Measurements from ENCODE around the gene C12orf57. TPM values are rescaled to one million over a fixed set of nuclear protein-coding genes. Genes with fewer than 3 reads are reported as not detected.

Gene C12orf57
- total and polyA plus RNA-seq, 2 experiments from 2014 or later, result 208 to 260 TPM

DNA sequence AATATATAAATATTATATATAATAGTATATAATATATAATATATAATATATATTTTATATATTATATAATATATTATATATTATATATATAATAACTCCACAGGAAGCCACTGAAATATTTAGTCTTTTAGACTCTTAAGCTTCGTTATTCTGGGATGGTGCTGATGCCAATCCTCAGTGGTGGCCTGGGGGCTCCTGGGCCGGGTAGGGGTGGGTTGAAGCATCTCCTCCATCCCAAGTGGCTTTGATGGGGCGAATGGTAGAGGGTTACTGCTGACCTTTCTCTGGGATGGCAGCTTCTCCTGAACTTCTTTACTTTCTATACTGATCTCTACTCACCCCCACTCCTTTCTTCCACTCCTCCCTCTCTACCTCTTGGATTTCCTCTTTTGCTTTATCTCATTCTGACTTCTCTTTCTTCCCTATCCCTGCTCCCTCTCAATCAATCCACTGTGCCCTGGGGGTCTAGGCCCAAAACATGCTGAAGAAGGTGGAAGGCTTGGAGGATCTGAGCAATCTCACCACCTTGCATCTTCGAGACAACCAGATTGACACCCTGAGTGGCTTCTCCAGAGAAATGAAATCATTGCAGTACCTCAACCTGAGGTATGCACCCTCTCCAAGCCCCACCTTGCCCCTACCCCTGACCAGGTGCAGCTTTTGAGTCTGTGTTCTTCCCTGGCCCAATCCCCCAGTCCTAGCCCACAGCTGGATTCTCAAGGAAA lies 34.2 kb upstream of the C12orf57 start:
- H3K27ac ChIP-seq, result no peak overlapping the region
- TF ChIP-seq, protein P1, sequence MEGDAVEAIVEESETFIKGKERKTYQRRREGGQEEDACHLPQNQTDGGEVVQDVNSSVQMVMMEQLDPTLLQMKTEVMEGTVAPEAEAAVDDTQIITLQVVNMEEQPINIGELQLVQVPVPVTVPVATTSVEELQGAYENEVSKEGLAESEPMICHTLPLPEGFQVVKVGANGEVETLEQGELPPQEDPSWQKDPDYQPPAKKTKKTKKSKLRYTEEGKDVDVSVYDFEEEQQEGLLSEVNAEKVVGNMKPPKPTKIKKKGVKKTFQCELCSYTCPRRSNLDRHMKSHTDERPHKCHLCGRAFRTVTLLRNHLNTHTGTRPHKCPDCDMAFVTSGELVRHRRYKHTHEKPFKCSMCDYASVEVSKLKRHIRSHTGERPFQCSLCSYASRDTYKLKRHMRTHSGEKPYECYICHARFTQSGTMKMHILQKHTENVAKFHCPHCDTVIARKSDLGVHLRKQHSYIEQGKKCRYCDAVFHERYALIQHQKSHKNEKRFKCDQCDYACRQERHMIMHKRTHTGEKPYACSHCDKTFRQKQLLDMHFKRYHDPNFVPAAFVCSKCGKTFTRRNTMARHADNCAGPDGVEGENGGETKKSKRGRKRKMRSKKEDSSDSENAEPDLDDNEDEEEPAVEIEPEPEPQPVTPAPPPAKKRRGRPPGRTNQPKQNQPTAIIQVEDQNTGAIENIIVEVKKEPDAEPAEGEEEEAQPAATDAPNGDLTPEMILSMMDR (IDR thresholded peaks at IDR 0.05; ENCODE audit: low read depth, low read length), result no peak
- no peak for DNase-seq (ENCODE audit: low read depth in 1 of 2, low spot score in 1 of 2)
- no peak overlapping the region for H3K4me3 ChIP-seq
- H3K4me1 ChIP-seq (ENCODE audit: low read depth), result peaks cover 4% of the 10 kb centered on the region
- no peaks in the 10 kb centered on the region for H3K36me3 ChIP-seq
- H3K9me3 ChIP-seq (ENCODE audit: low read depth), result no peaks in the 10 kb centered on the region
- H3K27me3 ChIP-seq, result no peaks in the 10 kb centered on the region

DNA sequence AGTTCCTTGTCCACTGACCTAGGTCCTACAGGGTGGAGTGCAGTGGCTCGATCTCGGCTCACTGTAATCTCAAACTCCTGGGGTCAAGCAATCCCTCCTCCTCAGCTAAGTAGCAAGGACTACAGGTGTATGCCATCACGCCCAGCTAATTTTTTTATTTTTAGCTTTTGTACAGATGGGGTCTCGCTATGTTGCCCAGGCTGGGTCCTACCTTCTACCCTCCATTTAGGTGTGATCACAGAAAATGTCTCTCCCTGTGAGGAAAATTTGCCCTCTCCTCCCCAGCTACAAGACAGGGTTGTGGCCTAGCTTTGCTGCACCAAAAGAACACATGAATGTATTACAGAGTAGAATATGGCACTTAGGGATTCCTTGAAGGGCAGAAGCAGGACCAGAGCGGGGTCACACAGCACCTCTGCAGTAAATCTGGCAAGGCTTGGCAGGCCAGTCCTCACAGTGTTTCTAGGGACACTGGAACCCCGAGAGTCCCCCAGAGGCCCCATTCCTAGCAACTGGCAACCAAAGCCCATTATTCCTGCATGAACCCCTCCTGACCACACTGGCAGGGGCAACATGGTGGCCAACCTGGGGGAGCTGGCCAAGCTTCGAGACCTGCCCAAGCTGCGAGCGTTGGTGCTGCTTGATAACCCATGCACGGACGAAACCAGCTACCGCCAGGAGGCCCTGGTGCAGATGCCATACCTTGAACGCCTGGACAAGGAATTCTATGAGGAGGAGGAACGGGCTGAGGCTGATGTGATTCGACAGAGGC lies 31.5 kb upstream of the C12orf57 start:
- Histone ChIP-seq H3K9me3 (ENCODE audit: low read depth) (no peaks in the 10 kb centered on the region), H3K36me3 (no peaks in the 10 kb centered on the region), H3K27me3 (no peaks in the 10 kb centered on the region), H3K4me3 (no peak overlapping the region), H3K4me1 (ENCODE audit: low read depth) (no peaks in the 10 kb centered on the region), H3K27ac (no peak overlapping the region)
- no peak for DNase-seq (ENCODE audit: low read depth in 1 of 2, low spot score in 1 of 2)
- TF ChIP-seq, protein P1 (IDR thresholded peaks at IDR 0.05; ENCODE audit: low read depth, low read length), result no peak

DNA sequence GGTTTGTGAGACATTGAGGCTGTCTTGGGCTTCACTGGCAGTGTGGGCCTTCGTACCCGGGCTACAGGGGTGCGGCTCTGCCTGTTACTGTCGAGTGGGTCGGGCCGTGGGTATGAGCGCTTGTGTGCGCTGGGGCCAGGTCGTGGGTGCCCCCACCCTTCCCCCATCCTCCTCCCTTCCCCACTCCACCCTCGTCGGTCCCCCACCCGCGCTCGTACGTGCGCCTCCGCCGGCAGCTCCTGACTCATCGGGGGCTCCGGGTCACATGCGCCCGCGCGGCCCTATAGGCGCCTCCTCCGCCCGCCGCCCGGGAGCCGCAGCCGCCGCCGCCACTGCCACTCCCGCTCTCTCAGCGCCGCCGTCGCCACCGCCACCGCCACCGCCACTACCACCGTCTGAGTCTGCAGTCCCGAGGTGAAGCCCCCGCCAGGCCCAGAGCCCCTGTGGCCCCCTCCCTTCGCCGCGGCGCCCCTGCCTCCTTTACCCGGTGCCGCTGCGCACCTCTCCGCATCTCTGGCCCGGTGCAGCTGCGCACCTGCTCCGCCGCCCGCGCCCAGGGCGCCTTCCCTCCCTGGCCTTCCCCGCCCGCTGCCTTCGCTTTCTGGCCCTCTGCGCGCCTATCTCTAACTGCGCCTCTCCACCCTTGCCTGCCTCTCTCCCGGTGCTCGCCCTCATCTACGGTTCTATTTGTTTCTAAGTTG lies 29.4 kb upstream of the C12orf57 start, which contains the start of gene ENO2:
Gene ENO2, plus strand, starts transcription at position 335 of the 701 bp plus-strand sequence. CDS start 1,253 bp downstream, outside the sequence.
- TF ChIP-seq, protein P1 (IDR thresholded peaks at IDR 0.05; ENCODE audit: low read depth, low read length), result no peak
- H3K4me1 ChIP-seq (ENCODE audit: low read depth), result no peaks in the 10 kb centered on the region
- H3K36me3 ChIP-seq, result peaks cover 2% of the 10 kb centered on the region
- peak; percentile 66 to 80 for DNase-seq (ENCODE audit: low read depth in 1 of 2, low spot score in 1 of 2)
- no peak within 1 kb of the TSS for H3K27ac ChIP-seq
- H3K4me3 ChIP-seq, result peak within 1 kb of the TSS; percentile 69
- no peaks in the 10 kb centered on the region for H3K9me3 ChIP-seq (ENCODE audit: low read depth)
- H3K27me3 ChIP-seq, result no peaks in the 10 kb centered on the region

DNA sequence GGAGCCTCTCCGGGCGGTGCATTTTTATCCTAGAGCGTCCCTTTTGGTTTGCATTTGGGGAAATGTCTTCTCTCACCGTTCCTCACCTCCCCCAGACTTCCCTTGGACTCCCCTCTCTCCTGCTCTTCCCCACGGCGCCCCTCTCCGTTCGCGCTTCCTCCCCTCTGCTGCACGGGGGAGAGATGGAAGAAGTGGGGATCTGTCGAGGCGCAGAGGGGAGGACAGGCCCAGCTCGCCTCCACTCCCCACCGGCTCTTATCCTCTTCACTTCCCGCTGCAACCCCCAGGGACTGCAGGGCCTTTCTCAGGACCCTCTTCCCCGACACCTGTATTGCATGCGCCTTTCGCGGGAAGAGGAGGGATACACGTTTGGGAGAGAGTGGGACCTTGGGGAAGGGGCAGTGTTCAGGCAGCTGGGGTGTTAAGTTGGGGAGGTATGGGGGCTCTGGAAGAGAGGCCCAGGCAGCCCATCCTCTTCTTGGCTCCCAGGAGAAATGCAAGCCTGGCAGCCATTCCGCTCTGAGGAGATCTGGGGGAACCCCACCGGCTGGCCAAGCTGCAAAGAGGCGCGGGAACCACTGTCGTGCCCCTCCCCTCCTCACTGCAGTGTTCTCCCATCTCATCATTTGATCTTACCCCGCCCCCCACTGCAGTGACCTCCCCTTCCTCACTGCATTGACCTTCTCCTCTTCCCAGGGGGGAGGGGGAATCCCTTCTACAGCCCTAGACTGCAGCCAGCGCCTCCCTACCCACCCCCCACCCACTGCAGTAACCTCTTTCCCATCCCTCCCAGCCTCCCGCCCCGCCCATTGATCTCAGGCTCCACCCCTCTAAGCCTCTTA lies 28.7 kb upstream of the C12orf57 start:
- Histone ChIP-seq H3K27ac (no peak overlapping the region), H3K4me3 (peak overlapping the region; percentile 69), H3K36me3 (peaks cover 2% of the 10 kb centered on the region), H3K9me3 (ENCODE audit: low read depth) (no peaks in the 10 kb centered on the region), H3K4me1 (ENCODE audit: low read depth) (no peaks in the 10 kb centered on the region), H3K27me3 (no peaks in the 10 kb centered on the region)
- TF ChIP-seq, protein P1 (IDR thresholded peaks at IDR 0.05; ENCODE audit: low read depth, low read length), result no peak
- DNase-seq (ENCODE audit: low read depth in 1 of 2, low spot score in 1 of 2), result peak in 1 of 2 donors; percentile 27
